ENCODE measurements around the gene TMEM41B.
A peak's percentile ranks its signal among the peaks of the same experiment; 100 is the strongest.

TMEM41B gene

GRCh38 chr11:9310485-9311090 is 3.8 kb downstream of the TMEM41B start:
- no peak for DNase-seq (ENCODE audit: low read depth in 2 of 2)

- DNase-seq (ENCODE audit: low read depth in 2 of 2) = no peak
Measured at GRCh38 chr11:9304178-9304577, 10.2 kb downstream of the TMEM41B start.

- no peak for DNase-seq (ENCODE audit: low read depth in 2 of 2)
Measured at GRCh38 chr11:9302448-9302847, 11.9 kb downstream of the TMEM41B start.

GRCh38 chr11:9301720-9302119 is 12.7 kb downstream of the TMEM41B start:
- DNase-seq (ENCODE audit: low read depth in 2 of 2) = no peak

GRCh38 chr11:9293646-9294045 is 20.7 kb downstream of the TMEM41B start:
- no peak for DNase-seq (ENCODE audit: low read depth in 2 of 2)

- no peak for DNase-seq (ENCODE audit: low read depth in 2 of 2)
Measured at GRCh38 chr11:9285850-9286587, 28.4 kb downstream of the TMEM41B start.

GRCh38 chr11:9280655-9281301 is 33.6 kb downstream of the TMEM41B start:
- peak; percentile 15 to 51 for DNase-seq (ENCODE audit: low read depth in 2 of 2)

- DNase-seq (ENCODE audit: low read depth in 2 of 2) = no peak
Measured at GRCh38 chr11:9277176-9277575, 37.2 kb downstream of the TMEM41B start.

- no peak for DNase-seq (ENCODE audit: low read depth in 2 of 2)
Measured at GRCh38 chr11:9276571-9276970, 37.8 kb downstream of the TMEM41B start.

- no peak for DNase-seq (ENCODE audit: low read depth in 2 of 2)
Measured at GRCh38 chr11:9274499-9275258, 39.7 kb downstream of the TMEM41B start.

- DNase-seq (ENCODE audit: low read depth in 2 of 2) = no peak
Measured at GRCh38 chr11:9273376-9274336, 40.7 kb downstream of the TMEM41B start.

- no peak for DNase-seq (ENCODE audit: low read depth in 2 of 2)
Measured at GRCh38 chr11:9269492-9270013, 44.8 kb downstream of the TMEM41B start.

GRCh38 chr11:9267680-9268079 is 46.7 kb downstream of the TMEM41B start:
- no peak for DNase-seq (ENCODE audit: low read depth in 2 of 2)

GRCh38 chr11:9266926-9267325 is 47.5 kb downstream of the TMEM41B start:
- no peak for DNase-seq (ENCODE audit: low read depth in 2 of 2)

GRCh38 chr11:9266132-9266736 is 48.2 kb downstream of the TMEM41B start:
- no peak for DNase-seq (ENCODE audit: low read depth in 2 of 2)

GRCh38 chr11:9265211-9266131 is 48.9 kb downstream of the TMEM41B start, which contains the start of gene DENND5A:
Gene DENND5A (minus strand): TSS chr11:9265350. CDS start chr11:9265069, 281 bp downstream.
- DNase-seq (ENCODE audit: low read depth in 2 of 2) = peak; percentile 43 to 48

- DNase-seq (ENCODE audit: low read depth in 2 of 2) = no peak
Measured at GRCh38 chr11:9264316-9265210, 49.8 kb downstream of the TMEM41B start.

GRCh38 chr11:9263840-9264315 is 50.5 kb downstream of the TMEM41B start:
- peak; percentile 22 to 52 for DNase-seq (ENCODE audit: low read depth in 2 of 2)
